Measurements from ENCODE around the gene EHF.

Gene EHF

DNA sequence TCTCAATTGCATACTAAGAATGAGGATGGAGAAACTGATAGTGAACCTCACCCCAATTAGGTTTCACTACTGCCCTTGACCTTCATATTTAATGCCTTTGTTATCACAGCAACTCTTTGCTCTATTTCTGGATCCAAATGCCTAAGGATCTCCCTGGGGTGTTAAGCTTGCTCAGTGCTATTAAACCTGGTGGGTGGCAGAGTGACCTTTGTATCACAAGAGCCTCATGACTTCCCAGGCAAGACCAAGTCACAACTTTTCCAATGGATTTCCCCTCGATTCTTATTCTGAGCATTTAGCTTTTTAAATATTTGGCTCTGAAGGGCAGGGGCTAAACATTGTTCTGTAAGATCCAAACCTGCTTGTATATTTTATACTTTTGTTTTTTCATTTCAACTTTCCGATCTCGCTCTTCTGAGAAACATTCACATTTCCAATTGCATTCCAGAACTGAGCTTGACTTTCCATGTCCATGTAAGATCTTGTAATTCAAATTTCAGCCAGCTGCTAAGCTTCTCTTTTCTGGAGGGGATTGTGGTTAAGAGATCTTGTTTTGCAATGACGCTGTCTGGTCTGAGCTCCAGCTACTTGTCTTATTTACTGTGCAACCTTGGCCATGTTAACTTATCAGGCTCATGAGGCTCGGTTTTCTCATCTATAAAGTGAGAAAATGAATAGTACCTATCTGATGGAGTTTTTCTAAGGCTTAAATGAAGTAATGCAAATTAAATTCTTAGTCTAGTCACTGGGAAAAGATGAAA is 6.4 kb upstream of the EHF start:
- Histone ChIP-seq H3K36me3 (ENCODE audit: control insufficient read depth in 2 of 2, insufficient read depth in 1 of 2, low read length in 2 of 2) (no peaks in the 10 kb centered on the region), H3K27ac (ENCODE audit: extremely low read depth, low read depth, low read length) (no peak overlapping the region), H3K9me3 (ENCODE audit: control insufficient read depth, insufficient read depth, low read depth, low read length) (no peaks in the 10 kb centered on the region), H3K4me3 (ENCODE audit: low read depth, low read length) (no peak overlapping the region), H3K4me1 (ENCODE audit: control insufficient read depth, insufficient read depth, low read length) (no peaks in the 10 kb centered on the region)
- TF ChIP-seq ZNF302 (tag by site-specific recombination; IDR thresholded peaks at IDR 0.05; ENCODE audit: low read depth) (no peak), GLI2 (tag by site-specific recombination; IDR thresholded peaks at IDR 0.05; ENCODE audit: borderline replicate concordance, low read depth) (no peak), OSR2 (tag by site-specific recombination; IDR thresholded peaks at IDR 0.05) (no peak), SP7 (tag by site-specific recombination; IDR thresholded peaks at IDR 0.05) (no peak), ZNF660 (tag by site-specific recombination; IDR thresholded peaks at IDR 0.05) (no peak), SP2 (tag by site-specific recombination; IDR thresholded peaks at IDR 0.05) (no peak), GLIS1 (tag by site-specific recombination; IDR thresholded peaks at IDR 0.05) (no peak), ZNF155 (tag by site-specific recombination; IDR thresholded peaks at IDR 0.05) (no peak), ZFHX2 (tag by site-specific recombination; conservative IDR thresholded peaks at IDR 0.05) (no peak)
- TF ChIP-seq, protein P1, sequence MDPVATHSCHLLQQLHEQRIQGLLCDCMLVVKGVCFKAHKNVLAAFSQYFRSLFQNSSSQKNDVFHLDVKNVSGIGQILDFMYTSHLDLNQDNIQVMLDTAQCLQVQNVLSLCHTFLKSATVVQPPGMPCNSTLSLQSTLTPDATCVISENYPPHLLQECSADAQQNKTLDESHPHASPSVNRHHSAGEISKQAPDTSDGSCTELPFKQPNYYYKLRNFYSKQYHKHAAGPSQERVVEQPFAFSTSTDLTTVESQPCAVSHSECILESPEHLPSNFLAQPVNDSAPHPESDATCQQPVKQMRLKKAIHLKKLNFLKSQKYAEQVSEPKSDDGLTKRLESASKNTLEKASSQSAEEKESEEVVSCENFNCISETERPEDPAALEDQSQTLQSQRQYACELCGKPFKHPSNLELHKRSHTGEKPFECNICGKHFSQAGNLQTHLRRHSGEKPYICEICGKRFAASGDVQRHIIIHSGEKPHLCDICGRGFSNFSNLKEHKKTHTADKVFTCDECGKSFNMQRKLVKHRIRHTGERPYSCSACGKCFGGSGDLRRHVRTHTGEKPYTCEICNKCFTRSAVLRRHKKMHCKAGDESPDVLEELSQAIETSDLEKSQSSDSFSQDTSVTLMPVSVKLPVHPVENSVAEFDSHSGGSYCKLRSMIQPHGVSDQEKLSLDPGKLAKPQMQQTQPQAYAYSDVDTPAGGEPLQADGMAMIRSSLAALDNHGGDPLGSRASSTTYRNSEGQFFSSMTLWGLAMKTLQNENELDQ (tag by site-specific recombination; IDR thresholded peaks at IDR 0.05; ENCODE audit: low read depth): no peak
- TF ChIP-seq, protein P2, sequence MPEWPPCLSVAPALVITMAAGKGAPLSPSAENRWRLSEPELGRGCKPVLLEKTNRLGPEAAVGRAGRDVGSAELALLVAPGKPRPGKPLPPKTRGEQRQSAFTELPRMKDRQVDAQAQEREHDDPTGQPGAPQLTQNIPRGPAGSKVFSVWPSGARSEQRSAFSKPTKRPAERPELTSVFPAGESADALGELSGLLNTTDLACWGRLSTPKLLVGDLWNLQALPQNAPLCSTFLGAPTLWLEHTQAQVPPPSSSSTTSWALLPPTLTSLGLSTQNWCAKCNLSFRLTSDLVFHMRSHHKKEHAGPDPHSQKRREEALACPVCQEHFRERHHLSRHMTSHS (tag by site-specific recombination; IDR thresholded peaks at IDR 0.05): no peak
- POLR2A ChIA-PET: no interaction called here
- CTCF ChIA-PET: no interaction called here

DNA sequence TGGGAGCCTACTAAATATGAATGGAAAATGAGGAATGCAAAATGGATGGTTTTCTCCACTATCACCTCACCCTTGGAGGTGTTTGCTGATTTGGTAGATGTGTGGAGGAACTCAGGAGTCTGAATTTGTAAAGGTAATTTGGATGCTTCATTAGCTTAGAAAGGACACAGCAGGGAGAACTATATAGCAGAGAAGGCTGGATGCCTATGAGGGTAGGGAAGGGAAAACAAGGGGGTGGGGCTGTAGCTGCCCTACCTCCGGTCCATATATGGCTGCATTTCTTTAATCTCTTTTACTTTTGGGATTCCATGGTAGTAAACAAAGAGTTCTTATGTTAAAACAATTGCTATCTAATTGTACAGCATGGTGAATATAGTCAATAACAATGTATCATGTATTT is 4.8 kb upstream of the EHF start:
- H3K4me1 ChIP-seq (ENCODE audit: control insufficient read depth, insufficient read depth, low read length): no peaks in the 10 kb centered on the region
- POLR2A ChIA-PET: no interaction called here
- no peak overlapping the region for H3K4me3 ChIP-seq (ENCODE audit: low read depth, low read length)
- CTCF ChIA-PET: interaction anchor here (1.3 kb wide), 1 partner anchor 16 kb away, joined by 4 read pairs; no protein-coding TSS in a partner anchor
- H3K27ac ChIP-seq (ENCODE audit: extremely low read depth, low read depth, low read length): no peak overlapping the region
- no peaks in the 10 kb centered on the region for H3K36me3 ChIP-seq (ENCODE audit: control insufficient read depth in 2 of 2, insufficient read depth in 1 of 2, low read length in 2 of 2)
- no peaks in the 10 kb centered on the region for H3K9me3 ChIP-seq (ENCODE audit: control insufficient read depth, insufficient read depth, low read depth, low read length)
- TF ChIP-seq ZNF501 (tag by site-specific recombination; IDR thresholded peaks at IDR 0.05): no peak
- TF ChIP-seq, protein P3, sequence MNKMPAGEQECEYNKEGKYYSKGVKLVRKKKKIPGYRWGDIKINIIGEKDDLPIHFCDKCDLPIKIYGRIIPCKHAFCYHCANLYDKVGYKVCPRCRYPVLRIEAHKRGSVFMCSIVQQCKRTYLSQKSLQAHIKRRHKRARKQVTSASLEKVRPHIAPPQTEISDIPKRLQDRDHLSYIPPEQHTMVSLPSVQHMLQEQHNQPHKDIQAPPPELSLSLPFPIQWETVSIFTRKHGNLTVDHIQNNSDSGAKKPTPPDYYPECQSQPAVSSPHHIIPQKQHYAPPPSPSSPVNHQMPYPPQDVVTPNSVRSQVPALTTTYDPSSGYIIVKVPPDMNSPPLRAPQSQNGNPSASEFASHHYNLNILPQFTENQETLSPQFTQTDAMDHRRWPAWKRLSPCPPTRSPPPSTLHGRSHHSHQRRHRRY (tag by site-specific recombination; IDR thresholded peaks at IDR 0.05): no peak
- no peak for TF ChIP-seq ZNF202 (tag by site-specific recombination; IDR thresholded peaks at IDR 0.05; ENCODE audit: borderline replicate concordance)
- TF ChIP-seq ZNF350 (tag by site-specific recombination; IDR thresholded peaks at IDR 0.05): no peak
- TF ChIP-seq ZNF76 (tag by site-specific recombination; IDR thresholded peaks at IDR 0.05; ENCODE audit: borderline replicate concordance, low read depth): no peak
- TF ChIP-seq ZNF138 (tag by site-specific recombination; IDR thresholded peaks at IDR 0.05; ENCODE audit: borderline replicate concordance): no peak
- TF ChIP-seq SETDB1 (IDR thresholded peaks at IDR 0.05; ENCODE audit: insufficient read length, low read length): no peak
- no peak for TF ChIP-seq ZIC2 (tag by site-specific recombination; IDR thresholded peaks at IDR 0.05)
- no peak for TF ChIP-seq ZNF354C (tag by site-specific recombination; IDR thresholded peaks at IDR 0.05; ENCODE audit: borderline replicate concordance, low read depth)
- TF ChIP-seq ZNF274 (IDR thresholded peaks at IDR 0.05; ENCODE audit: low read length): no peak
- no peak for TF ChIP-seq ZNF274 (tag by site-specific recombination; IDR thresholded peaks at IDR 0.05; ENCODE audit: borderline replicate concordance)
- TF ChIP-seq, protein P4, sequence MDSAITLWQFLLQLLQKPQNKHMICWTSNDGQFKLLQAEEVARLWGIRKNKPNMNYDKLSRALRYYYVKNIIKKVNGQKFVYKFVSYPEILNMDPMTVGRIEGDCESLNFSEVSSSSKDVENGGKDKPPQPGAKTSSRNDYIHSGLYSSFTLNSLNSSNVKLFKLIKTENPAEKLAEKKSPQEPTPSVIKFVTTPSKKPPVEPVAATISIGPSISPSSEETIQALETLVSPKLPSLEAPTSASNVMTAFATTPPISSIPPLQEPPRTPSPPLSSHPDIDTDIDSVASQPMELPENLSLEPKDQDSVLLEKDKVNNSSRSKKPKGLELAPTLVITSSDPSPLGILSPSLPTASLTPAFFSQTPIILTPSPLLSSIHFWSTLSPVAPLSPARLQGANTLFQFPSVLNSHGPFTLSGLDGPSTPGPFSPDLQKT (IDR thresholded peaks at IDR 0.05; ENCODE audit: borderline replicate concordance, low read depth, low read length): no peak
- TF ChIP-seq MYNN (tag by site-specific recombination; IDR thresholded peaks at IDR 0.05; ENCODE audit: borderline replicate concordance): no peak
- TF ChIP-seq, protein P5, sequence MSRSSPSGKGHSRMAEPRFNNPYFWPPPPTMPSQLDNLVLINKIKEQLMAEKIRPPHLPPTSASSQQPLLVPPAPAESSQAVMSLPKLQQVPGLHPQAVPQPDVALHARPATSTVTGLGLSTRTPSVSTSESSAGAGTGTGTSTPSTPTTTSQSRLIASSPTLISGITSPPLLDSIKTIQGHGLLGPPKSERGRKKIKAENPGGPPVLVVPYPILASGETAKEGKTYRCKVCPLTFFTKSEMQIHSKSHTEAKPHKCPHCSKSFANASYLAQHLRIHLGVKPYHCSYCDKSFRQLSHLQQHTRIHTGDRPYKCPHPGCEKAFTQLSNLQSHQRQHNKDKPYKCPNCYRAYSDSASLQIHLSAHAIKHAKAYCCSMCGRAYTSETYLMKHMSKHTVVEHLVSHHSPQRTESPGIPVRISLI (tag by site-specific recombination; IDR thresholded peaks at IDR 0.05): no peak
- TF ChIP-seq GLIS1 (tag by site-specific recombination; IDR thresholded peaks at IDR 0.05): no peak
- no peak for TF ChIP-seq ZNF341 (tag by site-specific recombination; IDR thresholded peaks at IDR 0.05; ENCODE audit: low read depth)
- TF ChIP-seq ZNF843 (tag by site-specific recombination; IDR thresholded peaks at IDR 0.05): no peak
- TF ChIP-seq ZSCAN23 (tag by site-specific recombination; IDR thresholded peaks at IDR 0.05): no peak
- no peak for TF ChIP-seq ZNF629 (tag by site-specific recombination; IDR thresholded peaks at IDR 0.05)
- TF ChIP-seq ZSCAN16 (tag by site-specific recombination; IDR thresholded peaks at IDR 0.05): no peak
